Uterus (tissue), 2 donors: Measurements from ENCODE around the gene CENPQ.

Experiments
- POLR2A ChIP-seq, 2 donors: fragments of 450-650 bp; IDR thresholded peaks; one replicate each; pipeline ENCODE4 v1.6.1; 2016; ENCODE audit warnings: antibody characterized with exemption in 2 of 2, mild to moderate bottlenecking in 1 of 2, moderate library complexity in 1 of 2
- TF ChIP-seq, protein P1 (sequence below), 4 experiments: fragments of 200-600 bp in 2 of 4; fragments of 450-650 bp in 2 of 4; sonication (generic) in 2 of 4; IDR thresholded peaks; one replicate each; pipeline ENCODE4 v1.5.1; 2016 to 2019; ENCODE audit warnings: antibody characterized with exemption in 4 of 4, mild to moderate bottlenecking in 2 of 4, moderate library complexity in 1 of 4

DNA sequence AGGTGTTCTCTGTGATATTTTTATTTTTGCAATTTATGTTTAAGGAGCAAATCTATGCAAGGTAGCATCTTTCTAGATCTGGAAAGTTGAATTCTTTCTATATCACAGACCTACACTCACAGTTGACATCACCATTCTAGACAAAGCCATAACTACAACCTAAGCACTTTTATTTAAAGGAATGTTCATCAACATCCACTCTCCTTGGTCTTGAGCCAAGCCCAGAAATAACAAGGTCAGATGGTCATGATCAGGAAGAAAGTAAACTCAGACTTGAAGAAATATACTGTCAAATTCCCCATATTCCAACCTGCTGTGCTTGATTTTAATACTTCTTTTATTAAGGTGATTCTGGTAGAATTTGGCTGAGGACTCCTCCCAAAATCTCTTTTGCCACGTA is 32.3 kb upstream of the CENPQ start:
- TF ChIP-seq, protein P1, sequence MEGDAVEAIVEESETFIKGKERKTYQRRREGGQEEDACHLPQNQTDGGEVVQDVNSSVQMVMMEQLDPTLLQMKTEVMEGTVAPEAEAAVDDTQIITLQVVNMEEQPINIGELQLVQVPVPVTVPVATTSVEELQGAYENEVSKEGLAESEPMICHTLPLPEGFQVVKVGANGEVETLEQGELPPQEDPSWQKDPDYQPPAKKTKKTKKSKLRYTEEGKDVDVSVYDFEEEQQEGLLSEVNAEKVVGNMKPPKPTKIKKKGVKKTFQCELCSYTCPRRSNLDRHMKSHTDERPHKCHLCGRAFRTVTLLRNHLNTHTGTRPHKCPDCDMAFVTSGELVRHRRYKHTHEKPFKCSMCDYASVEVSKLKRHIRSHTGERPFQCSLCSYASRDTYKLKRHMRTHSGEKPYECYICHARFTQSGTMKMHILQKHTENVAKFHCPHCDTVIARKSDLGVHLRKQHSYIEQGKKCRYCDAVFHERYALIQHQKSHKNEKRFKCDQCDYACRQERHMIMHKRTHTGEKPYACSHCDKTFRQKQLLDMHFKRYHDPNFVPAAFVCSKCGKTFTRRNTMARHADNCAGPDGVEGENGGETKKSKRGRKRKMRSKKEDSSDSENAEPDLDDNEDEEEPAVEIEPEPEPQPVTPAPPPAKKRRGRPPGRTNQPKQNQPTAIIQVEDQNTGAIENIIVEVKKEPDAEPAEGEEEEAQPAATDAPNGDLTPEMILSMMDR (IDR thresholded peaks at IDR 0.05): no peak
- no peak for TF ChIP-seq POLR2A (IDR thresholded peaks at IDR 0.05)
